Sigmoid colon (tissue), 4 donors: ENCODE measurements around the gene TRIP13.

Experiments
- CTCF ChIP-seq, 4 experiments: fragments of 450-650 bp in 3 of 4; fragments of 200-600 bp in 1 of 4; IDR thresholded peaks; one replicate each; pipeline ENCODE4 v1.5.1; 2016 to 2019; ENCODE audit warnings: antibody characterized with exemption in 4 of 4, mild to moderate bottlenecking in 3 of 4, moderate library complexity in 2 of 4
- EP300 ChIP-seq, 4 donors: sonication (generic); formaldehyde crosslinking; IDR thresholded peaks; one replicate each; pipeline ENCODE4 v1.6.1; 2017; ENCODE audit warnings: antibody characterized with exemption in 4 of 4
- POLR2A ChIP-seq, 2 donors: fragments of 450-650 bp; IDR thresholded peaks; one replicate each; pipeline ENCODE4 v1.6.1; 2016; ENCODE audit warnings: antibody characterized with exemption in 2 of 2, mild to moderate bottlenecking in 2 of 2, moderate library complexity in 2 of 2
- POLR2AphosphoS5 ChIP-seq, 4 donors: sonication (generic); formaldehyde crosslinking; IDR thresholded peaks; one replicate each; pipeline ENCODE4 v1.6.1; 2017; ENCODE audit warnings: antibody characterized with exemption in 4 of 4

- TF ChIP-seq POLR2AphosphoS5 (IDR thresholded peaks at IDR 0.05) (no peak), CTCF (IDR thresholded peaks at IDR 0.05) (no peak), EP300 (IDR thresholded peaks at IDR 0.05) (no peak), POLR2A (IDR thresholded peaks at IDR 0.05) (no peak)
Observed at GRCh38 chr5:902129-902916, 9.6 kb downstream of the TRIP13 start.
